ENCODE data around the gene LIPH.

GRCh38 chr3:185460309-185460708 lies 92.1 kb downstream of the LIPH start:
- TF ChIP-seq, protein P1, sequence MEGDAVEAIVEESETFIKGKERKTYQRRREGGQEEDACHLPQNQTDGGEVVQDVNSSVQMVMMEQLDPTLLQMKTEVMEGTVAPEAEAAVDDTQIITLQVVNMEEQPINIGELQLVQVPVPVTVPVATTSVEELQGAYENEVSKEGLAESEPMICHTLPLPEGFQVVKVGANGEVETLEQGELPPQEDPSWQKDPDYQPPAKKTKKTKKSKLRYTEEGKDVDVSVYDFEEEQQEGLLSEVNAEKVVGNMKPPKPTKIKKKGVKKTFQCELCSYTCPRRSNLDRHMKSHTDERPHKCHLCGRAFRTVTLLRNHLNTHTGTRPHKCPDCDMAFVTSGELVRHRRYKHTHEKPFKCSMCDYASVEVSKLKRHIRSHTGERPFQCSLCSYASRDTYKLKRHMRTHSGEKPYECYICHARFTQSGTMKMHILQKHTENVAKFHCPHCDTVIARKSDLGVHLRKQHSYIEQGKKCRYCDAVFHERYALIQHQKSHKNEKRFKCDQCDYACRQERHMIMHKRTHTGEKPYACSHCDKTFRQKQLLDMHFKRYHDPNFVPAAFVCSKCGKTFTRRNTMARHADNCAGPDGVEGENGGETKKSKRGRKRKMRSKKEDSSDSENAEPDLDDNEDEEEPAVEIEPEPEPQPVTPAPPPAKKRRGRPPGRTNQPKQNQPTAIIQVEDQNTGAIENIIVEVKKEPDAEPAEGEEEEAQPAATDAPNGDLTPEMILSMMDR (conservative IDR thresholded peaks at IDR 0.05): no peak
- TF ChIP-seq ZFX (IDR thresholded peaks at IDR 0.05): no peak
